HG02870 (cell line): ENCODE measurements around the gene ZNF136.

Experiments used
- ATAC-seq: cut with Tn5 transposase; IDR thresholded peaks from one replicate; pipeline ENCODE4 v1.9.1; 2021; ENCODE audit warnings: mild to moderate bottlenecking, moderate library complexity; ENCODE audit not compliant: unreplicated experiment

Gene ZNF136

GRCh38 chr19:12187625-12188024 lies 24.7 kb downstream of the ZNF136 start:
- no peak for ATAC-seq

DNA sequence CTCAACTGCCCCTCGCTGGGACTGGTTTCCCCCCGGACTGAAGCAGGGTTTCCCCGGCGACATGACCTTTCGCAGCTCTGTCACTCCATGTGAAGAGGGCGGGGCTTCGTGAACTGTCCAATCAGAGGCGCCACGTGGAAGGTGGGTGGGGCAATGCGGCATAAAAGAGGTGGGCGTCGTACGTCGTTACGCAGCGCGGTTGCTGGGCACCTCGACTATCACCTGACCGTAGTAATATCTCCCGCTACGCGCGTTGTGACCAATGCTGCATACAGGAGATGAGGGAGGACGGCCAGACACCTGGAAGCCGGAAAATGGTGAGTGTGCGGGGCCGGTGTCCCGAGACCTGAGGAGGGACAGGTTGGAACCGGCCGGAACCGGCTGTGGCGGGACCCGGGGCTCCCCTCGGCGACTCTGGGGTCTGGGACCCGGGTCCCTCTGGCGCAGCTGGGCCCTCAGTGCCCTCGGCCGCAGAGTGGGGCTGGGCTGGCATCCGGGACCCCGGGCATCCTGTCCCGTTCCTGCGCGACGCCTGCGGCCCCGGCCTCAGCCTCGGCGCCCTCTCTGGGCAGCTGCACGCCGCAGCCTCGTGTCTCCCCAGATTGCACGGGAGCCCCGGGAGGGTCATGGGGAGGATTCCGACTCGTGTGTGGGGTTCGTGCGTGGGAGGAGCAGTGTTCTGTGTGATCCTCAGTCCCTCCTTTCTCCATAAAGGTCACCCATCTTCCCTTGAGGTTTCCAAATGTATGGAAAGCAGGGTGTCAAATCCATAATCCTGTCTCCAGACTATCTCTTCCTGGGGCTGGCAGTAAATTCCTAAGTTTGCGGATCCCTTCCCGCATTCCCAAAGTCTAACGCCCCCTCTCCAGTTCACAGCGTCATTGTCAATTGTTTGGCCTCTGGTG lies 32.2 kb downstream of the ZNF136 start:
- ATAC-seq, result no peak

- no peak for ATAC-seq
Measured at GRCh38 chr19:12198136-12198535, 35.2 kb downstream of the ZNF136 start.

- no peak for ATAC-seq
Measured at GRCh38 chr19:12199757-12200419, 37.0 kb downstream of the ZNF136 start.

GRCh38 chr19:12202250-12202649 lies 39.4 kb downstream of the ZNF136 start:
- no peak for ATAC-seq

DNA sequence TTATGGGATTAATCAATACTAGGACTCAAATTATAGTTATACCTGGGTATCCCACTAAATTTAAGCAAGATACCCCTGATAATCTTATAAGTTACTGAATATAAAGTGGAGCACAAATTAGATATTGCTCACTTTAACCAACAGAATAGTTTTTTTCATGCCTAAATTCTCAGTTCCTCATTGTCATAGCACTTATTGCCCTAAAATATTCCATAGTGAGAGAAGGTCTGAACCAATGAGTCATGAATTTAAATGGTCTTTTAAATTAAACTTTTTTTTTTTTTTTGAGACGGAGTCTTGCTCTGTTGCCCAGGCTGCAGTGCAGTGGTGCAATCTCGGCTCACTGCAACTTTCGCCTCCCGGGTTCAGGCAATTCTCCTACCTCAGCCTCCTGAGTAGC lies 42.4 kb downstream of the ZNF136 start:
- no peak for ATAC-seq

- no peak for ATAC-seq
Measured at GRCh38 chr19:12208221-12208620, 45.3 kb downstream of the ZNF136 start.

GRCh38 chr19:12217332-12217731 lies 54.4 kb downstream of the ZNF136 start:
- no peak for ATAC-seq

GRCh38 chr19:12222980-12223630 lies 60.2 kb downstream of the ZNF136 start:
- no peak for ATAC-seq

DNA sequence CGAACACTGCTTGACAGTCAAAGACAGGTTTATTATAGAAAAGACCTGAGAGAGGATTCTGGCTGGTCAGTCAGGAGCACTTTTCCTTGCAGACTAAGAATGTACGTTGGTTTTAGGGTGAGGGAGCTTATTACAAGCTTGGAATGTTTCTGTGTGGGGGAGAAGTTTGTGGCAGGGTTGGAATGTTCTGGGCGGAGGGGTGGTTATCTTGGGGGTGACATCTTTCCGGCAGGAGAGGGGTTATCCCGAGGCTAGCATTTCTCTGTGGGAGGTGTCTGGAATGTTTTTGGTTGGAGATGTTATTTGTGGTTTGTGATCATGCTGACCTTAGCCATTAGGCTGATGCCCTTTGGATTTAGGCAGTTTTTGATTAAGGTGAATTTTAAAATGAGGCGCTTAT lies 61.8 kb downstream of the ZNF136 start:
- no peak for ATAC-seq

DNA sequence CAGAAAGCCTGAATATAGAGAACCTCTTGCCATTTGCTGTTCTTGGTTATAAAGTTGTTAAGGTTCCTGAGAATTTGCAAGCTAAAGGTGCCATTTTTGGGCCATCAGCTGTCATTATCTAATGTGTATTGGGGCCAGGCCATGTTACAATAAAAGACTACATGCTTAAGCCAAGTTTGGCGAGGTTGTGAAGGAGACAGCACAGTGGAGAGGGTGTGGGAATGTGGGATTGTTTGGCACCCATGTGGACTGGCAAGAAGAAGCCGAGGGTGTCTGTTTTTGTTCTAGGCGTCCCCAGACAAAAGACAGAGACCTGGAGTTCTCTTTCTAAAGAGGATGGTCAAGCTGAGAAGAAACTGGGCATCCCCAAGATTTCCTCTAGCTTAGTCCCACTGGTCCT lies 67.1 kb downstream of the ZNF136 start:
- no peak for ATAC-seq

- ATAC-seq, result no peak
Measured at GRCh38 chr19:12230751-12231733, 68.1 kb downstream of the ZNF136 start.

- ATAC-seq, result no peak
Measured at GRCh38 chr19:12232961-12233360, 70.1 kb downstream of the ZNF136 start.

- no peak for ATAC-seq
Measured at GRCh38 chr19:12237143-12237839, 74.4 kb downstream of the ZNF136 start.
